ENCODE measurements around the gene SLC6A17. TPM values are rescaled to one million over a fixed set of nuclear protein-coding genes. Genes with fewer than 3 reads are reported as not detected.

SLC6A17 gene
- total RNA-seq, 1 experiment from 2014 or later, result 0.24 TPM

GRCh38 chr1:110200666-110201065, 50.4 kb downstream of the SLC6A17 start:
- ChIA-PET POLR2A (no interaction called here), CTCF (interaction anchor here (0.8 to 5.7 kb wide), 9 partner anchors 12 to 295 kb away, joined by 3 to 77 read pairs (median 5); no protein-coding TSS in a partner anchor)
- H3K9me3 Mint-ChIP-seq, result no peaks in the 10 kb centered on the region
- ATAC-seq, result no peak
- no peak for DNase-seq (ENCODE audit: low spot score)
- H3K36me3 Mint-ChIP-seq, result no peaks in the 10 kb centered on the region
- H3K27ac Mint-ChIP-seq, result no peak overlapping the region
- TF ChIP-seq, protein P1, sequence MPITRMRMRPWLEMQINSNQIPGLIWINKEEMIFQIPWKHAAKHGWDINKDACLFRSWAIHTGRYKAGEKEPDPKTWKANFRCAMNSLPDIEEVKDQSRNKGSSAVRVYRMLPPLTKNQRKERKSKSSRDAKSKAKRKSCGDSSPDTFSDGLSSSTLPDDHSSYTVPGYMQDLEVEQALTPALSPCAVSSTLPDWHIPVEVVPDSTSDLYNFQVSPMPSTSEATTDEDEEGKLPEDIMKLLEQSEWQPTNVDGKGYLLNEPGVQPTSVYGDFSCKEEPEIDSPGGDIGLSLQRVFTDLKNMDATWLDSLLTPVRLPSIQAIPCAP (CRISPR knock-in tag; IDR thresholded peaks at IDR 0.05), result no peak
- no peak for TF ChIP-seq NR3C1 (CRISPR knock-in tag; conservative IDR thresholded peaks at IDR 0.05; ENCODE audit: low read depth)
- TF ChIP-seq, protein P2, sequence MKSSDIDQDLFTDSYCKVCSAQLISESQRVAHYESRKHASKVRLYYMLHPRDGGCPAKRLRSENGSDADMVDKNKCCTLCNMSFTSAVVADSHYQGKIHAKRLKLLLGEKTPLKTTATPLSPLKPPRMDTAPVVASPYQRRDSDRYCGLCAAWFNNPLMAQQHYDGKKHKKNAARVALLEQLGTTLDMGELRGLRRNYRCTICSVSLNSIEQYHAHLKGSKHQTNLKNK (CRISPR knock-in tag; IDR thresholded peaks at IDR 0.05), result no peak
- no peak for TF ChIP-seq FOXP1 (CRISPR knock-in tag; IDR thresholded peaks at IDR 0.05; ENCODE audit: borderline replicate concordance)
- TF ChIP-seq JAZF1 (CRISPR knock-in tag; IDR thresholded peaks at IDR 0.05), result no peak
- TF ChIP-seq OVOL2 (CRISPR knock-in tag; IDR thresholded peaks at IDR 0.05; ENCODE audit: borderline replicate concordance), result no peak
- TF ChIP-seq IRF2 (CRISPR knock-in tag; IDR thresholded peaks at IDR 0.05; ENCODE audit: borderline replicate concordance, low read depth), result no peak
- TF ChIP-seq ESRRA (CRISPR knock-in tag; IDR thresholded peaks at IDR 0.05; ENCODE audit: borderline replicate concordance), result no peak
- TF ChIP-seq, protein P3, sequence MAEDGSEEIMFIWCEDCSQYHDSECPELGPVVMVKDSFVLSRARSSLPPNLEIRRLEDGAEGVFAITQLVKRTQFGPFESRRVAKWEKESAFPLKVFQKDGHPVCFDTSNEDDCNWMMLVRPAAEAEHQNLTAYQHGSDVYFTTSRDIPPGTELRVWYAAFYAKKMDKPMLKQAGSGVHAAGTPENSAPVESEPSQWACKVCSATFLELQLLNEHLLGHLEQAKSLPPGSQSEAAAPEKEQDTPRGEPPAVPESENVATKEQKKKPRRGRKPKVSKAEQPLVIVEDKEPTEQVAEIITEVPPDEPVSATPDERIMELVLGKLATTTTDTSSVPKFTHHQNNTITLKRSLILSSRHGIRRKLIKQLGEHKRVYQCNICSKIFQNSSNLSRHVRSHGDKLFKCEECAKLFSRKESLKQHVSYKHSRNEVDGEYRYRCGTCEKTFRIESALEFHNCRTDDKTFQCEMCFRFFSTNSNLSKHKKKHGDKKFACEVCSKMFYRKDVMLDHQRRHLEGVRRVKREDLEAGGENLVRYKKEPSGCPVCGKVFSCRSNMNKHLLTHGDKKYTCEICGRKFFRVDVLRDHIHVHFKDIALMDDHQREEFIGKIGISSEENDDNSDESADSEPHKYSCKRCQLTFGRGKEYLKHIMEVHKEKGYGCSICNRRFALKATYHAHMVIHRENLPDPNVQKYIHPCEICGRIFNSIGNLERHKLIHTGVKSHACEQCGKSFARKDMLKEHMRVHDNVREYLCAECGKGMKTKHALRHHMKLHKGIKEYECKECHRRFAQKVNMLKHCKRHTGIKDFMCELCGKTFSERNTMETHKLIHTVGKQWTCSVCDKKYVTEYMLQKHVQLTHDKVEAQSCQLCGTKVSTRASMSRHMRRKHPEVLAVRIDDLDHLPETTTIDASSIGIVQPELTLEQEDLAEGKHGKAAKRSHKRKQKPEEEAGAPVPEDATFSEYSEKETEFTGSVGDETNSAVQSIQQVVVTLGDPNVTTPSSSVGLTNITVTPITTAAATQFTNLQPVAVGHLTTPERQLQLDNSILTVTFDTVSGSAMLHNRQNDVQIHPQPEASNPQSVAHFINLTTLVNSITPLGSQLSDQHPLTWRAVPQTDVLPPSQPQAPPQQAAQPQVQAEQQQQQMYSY (CRISPR knock-in tag; IDR thresholded peaks at IDR 0.05), result no peak
- TF ChIP-seq CREM (CRISPR knock-in tag; IDR thresholded peaks at IDR 0.05), result no peak
- H3K27me3 Mint-ChIP-seq (ENCODE audit: low read depth), result no peaks in the 10 kb centered on the region
- H3K4me3 Mint-ChIP-seq, result no peak overlapping the region
- peaks cover 6% of the 10 kb centered on the region; the same call in 1 of the 2 replicates for H3K4me1 Mint-ChIP-seq

DNA sequence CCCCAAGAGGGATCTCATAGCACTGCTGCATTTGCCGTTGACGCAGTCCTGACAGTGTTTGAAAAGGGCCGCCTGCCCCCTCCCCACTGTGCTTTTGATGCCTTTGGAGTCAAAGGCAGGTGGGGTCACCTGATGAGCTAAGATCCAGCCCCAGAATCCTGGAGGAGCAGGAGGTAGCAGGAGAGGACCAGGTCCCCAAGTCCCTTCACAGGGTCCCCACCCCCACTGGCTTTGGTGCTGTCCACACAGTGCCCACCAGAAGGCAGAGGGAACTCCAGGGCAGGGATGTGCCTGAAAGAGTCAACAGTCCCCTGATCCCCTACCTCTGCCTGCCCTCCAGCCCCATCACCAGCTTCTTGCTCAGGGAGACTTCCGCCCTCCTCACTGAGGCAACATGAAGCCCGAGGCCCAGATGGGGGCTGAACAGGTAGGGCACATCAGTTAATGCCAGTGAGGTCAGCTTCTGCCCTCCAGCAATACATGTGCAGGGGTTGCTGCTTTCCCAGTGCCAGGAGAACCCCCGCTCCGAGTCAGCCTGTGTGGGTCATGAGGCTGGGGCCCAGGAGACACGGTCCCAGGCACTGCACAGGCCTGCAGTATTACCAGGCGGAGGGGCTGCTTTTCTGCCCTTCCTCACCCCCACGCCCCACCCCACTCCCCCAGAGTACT, 51.0 kb downstream of the SLC6A17 start:
- ATAC-seq, result no peak
- TF ChIP-seq, protein P4, sequence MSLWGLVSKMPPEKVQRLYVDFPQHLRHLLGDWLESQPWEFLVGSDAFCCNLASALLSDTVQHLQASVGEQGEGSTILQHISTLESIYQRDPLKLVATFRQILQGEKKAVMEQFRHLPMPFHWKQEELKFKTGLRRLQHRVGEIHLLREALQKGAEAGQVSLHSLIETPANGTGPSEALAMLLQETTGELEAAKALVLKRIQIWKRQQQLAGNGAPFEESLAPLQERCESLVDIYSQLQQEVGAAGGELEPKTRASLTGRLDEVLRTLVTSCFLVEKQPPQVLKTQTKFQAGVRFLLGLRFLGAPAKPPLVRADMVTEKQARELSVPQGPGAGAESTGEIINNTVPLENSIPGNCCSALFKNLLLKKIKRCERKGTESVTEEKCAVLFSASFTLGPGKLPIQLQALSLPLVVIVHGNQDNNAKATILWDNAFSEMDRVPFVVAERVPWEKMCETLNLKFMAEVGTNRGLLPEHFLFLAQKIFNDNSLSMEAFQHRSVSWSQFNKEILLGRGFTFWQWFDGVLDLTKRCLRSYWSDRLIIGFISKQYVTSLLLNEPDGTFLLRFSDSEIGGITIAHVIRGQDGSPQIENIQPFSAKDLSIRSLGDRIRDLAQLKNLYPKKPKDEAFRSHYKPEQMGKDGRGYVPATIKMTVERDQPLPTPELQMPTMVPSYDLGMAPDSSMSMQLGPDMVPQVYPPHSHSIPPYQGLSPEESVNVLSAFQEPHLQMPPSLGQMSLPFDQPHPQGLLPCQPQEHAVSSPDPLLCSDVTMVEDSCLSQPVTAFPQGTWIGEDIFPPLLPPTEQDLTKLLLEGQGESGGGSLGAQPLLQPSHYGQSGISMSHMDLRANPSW (CRISPR knock-in tag; conservative IDR thresholded peaks at IDR 0.05; ENCODE audit: low read depth), result no peak
- TF ChIP-seq, protein P5, sequence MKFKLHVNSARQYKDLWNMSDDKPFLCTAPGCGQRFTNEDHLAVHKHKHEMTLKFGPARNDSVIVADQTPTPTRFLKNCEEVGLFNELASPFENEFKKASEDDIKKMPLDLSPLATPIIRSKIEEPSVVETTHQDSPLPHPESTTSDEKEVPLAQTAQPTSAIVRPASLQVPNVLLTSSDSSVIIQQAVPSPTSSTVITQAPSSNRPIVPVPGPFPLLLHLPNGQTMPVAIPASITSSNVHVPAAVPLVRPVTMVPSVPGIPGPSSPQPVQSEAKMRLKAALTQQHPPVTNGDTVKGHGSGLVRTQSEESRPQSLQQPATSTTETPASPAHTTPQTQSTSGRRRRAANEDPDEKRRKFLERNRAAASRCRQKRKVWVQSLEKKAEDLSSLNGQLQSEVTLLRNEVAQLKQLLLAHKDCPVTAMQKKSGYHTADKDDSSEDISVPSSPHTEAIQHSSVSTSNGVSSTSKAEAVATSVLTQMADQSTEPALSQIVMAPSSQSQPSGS (CRISPR knock-in tag; IDR thresholded peaks at IDR 0.05; ENCODE audit: borderline replicate concordance, low read depth), result no peak
- Mint-ChIP-seq H3K36me3 (no peaks in the 10 kb centered on the region), H3K4me1 (peaks cover 6% of the 10 kb centered on the region; the same call in 1 of the 2 replicates), H3K27me3 (ENCODE audit: low read depth) (no peaks in the 10 kb centered on the region), H3K27ac (no peak overlapping the region), H3K4me3 (no peak overlapping the region), H3K9me3 (no peaks in the 10 kb centered on the region)
- ChIA-PET CTCF (interaction anchor here (0.5 to 5.7 kb wide), 11 partner anchors 11 to 295 kb away, joined by 3 to 77 read pairs (median 4); no protein-coding TSS in a partner anchor), POLR2A (no interaction called here)
- no peak for DNase-seq (ENCODE audit: low spot score)
